HepG2 (cell line): ENCODE results near the gene NTN4. TPM values are rescaled to one million over a fixed set of nuclear protein-coding genes. Genes with fewer than 3 reads are reported as not detected.

Experiments
- ATAC-seq: fragments of 200-7000 bp; cut with Tn5 transposase; 3 replicates; pipeline ENCODE4 v1.9.1; 2020; ENCODE audit warnings: mild to moderate bottlenecking, moderate library complexity
- BruUV-seq: library from RNA; stranded (reverse); fragments of 400-500 nt; replicated peaks from 2 replicates; lab custom pipeline; 2021; lab: Mats Ljungman, UMichigan
- CTCF ChIA-PET: fragments of 300-600 bp; formaldehyde crosslinking; extraction: SDS; loops from one replicate; lab custom pipeline; 2021; ENCODE audit warnings: low total read pairs, inconsistent platforms, low intra/inter-chr PET ratio; lab: Yijun Ruan, JAX
- POLR2A ChIA-PET: fragments of 350-600 bp; sonication (Branson Sonifier 250); formaldehyde crosslinking; loops from one replicate; lab custom pipeline; 2020; ENCODE audit warnings: antibody characterized with exemption, inconsistent platforms; lab: Yijun Ruan, JAX
- DNase-seq: peaks from one replicate; pipeline ENCODE4 v3.0.0-alpha.2; 2015; ENCODE audit warnings: low spot score
- FAIRE-seq: peaks from 3 replicates; lab custom pipeline; 2011; peaks lifted over from hg19 to GRCh38; lab: Jason Lieb, UNC
- H2AFZ ChIP-seq: one replicate; pipeline ENCODE4 v1.6.1; 2011; ENCODE audit warnings: low read length, inconsistent platforms
- H3K27ac ChIP-seq: fragments of 300-600 bp; 3 replicates; pipeline ENCODE4 v1.8.0; 2011; ENCODE audit warnings: mixed run types, mild to moderate bottlenecking, mixed read lengths, low read length, inconsistent platforms; ENCODE audit not compliant: insufficient read depth; ENCODE audit errors: extremely low read length
- H3K27me3 ChIP-seq, 2 experiments: fragments of 200-600 bp in 1 of 2; 2 replicates in 1 of 2; 3 replicates in 1 of 2; pipeline versions ENCODE4 v1.6.0 to v1.8.0; 2011; ENCODE audit warnings: low read length in 2 of 2, mild to moderate bottlenecking in 2 of 2, moderate library complexity in 2 of 2, inconsistent platforms in 1 of 2; ENCODE audit not compliant: insufficient read depth in 2 of 2, control insufficient read depth in 1 of 2
- H3K36me3 ChIP-seq, 2 experiments: fragments of 200-600 bp in 1 of 2; replicated peaks in 1 of 2; 2 replicates in 1 of 2; 3 replicates in 1 of 2; pipeline versions ENCODE4 v1.5.1 to v1.8.0; 2011; ENCODE audit warnings: low read length in 2 of 2, inconsistent platforms in 1 of 2; ENCODE audit not compliant: insufficient read depth in 2 of 2, control insufficient read depth in 1 of 2
- H3K4me1 ChIP-seq: 2 replicates; pipeline ENCODE4 v1.5.1; 2012; ENCODE audit warnings: low read length, inconsistent platforms; ENCODE audit not compliant: insufficient read depth
- H3K4me2 ChIP-seq: 2 replicates; pipeline ENCODE4 v1.6.0; 2011; ENCODE audit warnings: low read depth, low read length, inconsistent platforms
- H3K4me3 ChIP-seq, 3 experiments: fragments of 200-600 bp in 1 of 3; sonication (generic), shearing (Covaris generic) in 1 of 3; replicated peaks in 1 of 3; 2 replicates each; pipeline ENCODE4 v1.5.1; 2011 to 2016; ENCODE audit warnings: low read length in 3 of 3, inconsistent platforms in 2 of 3, low read depth in 2 of 3, mild to moderate bottlenecking in 2 of 3, control low read depth in 1 of 3, mixed read lengths in 1 of 3; ENCODE audit not compliant: insufficient read depth in 1 of 3
- H3K79me2 ChIP-seq: one replicate; pipeline ENCODE4 v1.6.1; 2011; ENCODE audit warnings: low read length, inconsistent platforms; ENCODE audit not compliant: insufficient read depth
- H3K9ac ChIP-seq: 2 replicates; pipeline ENCODE4 v1.6.0; 2011; ENCODE audit warnings: mild to moderate bottlenecking, low read depth, low read length, inconsistent platforms; ENCODE audit not compliant: insufficient read depth
- H3K9me3 ChIP-seq: 2 replicates; pipeline ENCODE4 v1.5.1; 2012; ENCODE audit warnings: mild to moderate bottlenecking, low read length
- H4K20me1 ChIP-seq: 2 replicates; pipeline ENCODE4 v1.6.0; 2011; ENCODE audit warnings: inconsistent platforms, mild to moderate bottlenecking, low read length, moderate library complexity; ENCODE audit not compliant: insufficient read depth
- ESRRA ChIP-seq: sonication (generic); formaldehyde crosslinking; IDR thresholded peaks from 2 replicates; pipeline ENCODE4 v1.5.1; 2020; ENCODE audit warnings: mild to moderate bottlenecking, low read depth, missing genetic modification reagents
- FIP1L1 ChIP-seq: fragments of 200-400 bp; formaldehyde crosslinking; IDR thresholded peaks from 2 replicates; pipeline ENCODE4 v1.6.1; 2018; ENCODE audit warnings: low read depth, mild to moderate bottlenecking, low read length, moderate library complexity, borderline replicate concordance; ENCODE audit not compliant: insufficient read depth
- MEIS1 ChIP-seq: sonication (generic); formaldehyde crosslinking; IDR thresholded peaks from 2 replicates; pipeline ENCODE4 v1.9.0; 2021; ENCODE audit warnings: mild to moderate bottlenecking, missing genetic modification reagents, moderate library complexity, borderline replicate concordance
- MNT ChIP-seq: fragments of 450-650 bp; IDR thresholded peaks from 2 replicates; pipeline ENCODE4 v1.6.1; 2016
- NCOA2 ChIP-seq: sonication (generic); formaldehyde crosslinking; IDR thresholded peaks from 2 replicates; pipeline ENCODE4 v1.8.0; 2022; ENCODE audit warnings: inconsistent platforms
- RFXANK ChIP-seq: IDR thresholded peaks from 2 replicates; pipeline ENCODE4 v1.6.1; 2016
- SKI ChIP-seq: fragments of 450-650 bp; IDR thresholded peaks from one replicate; pipeline ENCODE4 v1.6.1; 2018; ENCODE audit warnings: mild to moderate bottlenecking; ENCODE audit not compliant: partially characterized antibody
- ZNF260 ChIP-seq: sonication (generic); formaldehyde crosslinking; IDR thresholded peaks from 2 replicates; pipeline ENCODE4 v1.4.0; 2020; ENCODE audit warnings: missing genetic modification reagents, low read depth, mild to moderate bottlenecking, borderline replicate concordance
- ZNF317 ChIP-seq: sonication (generic); formaldehyde crosslinking; IDR thresholded peaks from 2 replicates; pipeline ENCODE4 v1.5.0; 2020; ENCODE audit warnings: mild to moderate bottlenecking, missing genetic modification reagents
- ZNF382 ChIP-seq: sonication (generic); formaldehyde crosslinking; IDR thresholded peaks from 2 replicates; pipeline ENCODE4 v1.5.0; 2020; ENCODE audit warnings: missing genetic modification reagents, mild to moderate bottlenecking, borderline replicate concordance
- ZNF496 ChIP-seq: sonication (generic); formaldehyde crosslinking; IDR thresholded peaks from 2 replicates; pipeline ENCODE4 v1.8.1; 2023; ENCODE audit warnings: mild to moderate bottlenecking, moderate library complexity, missing genetic modification reagents; ENCODE audit not compliant: insufficient replicate concordance
- ZNF546 ChIP-seq: sonication (generic); formaldehyde crosslinking; conservative IDR thresholded peaks from 2 replicates; pipeline ENCODE4 v1.8.1; 2023; ENCODE audit warnings: mild to moderate bottlenecking, missing genetic modification reagents
- WGBS: methylation state at CpG from one replicate; pipeline ENCODE4 v1.1.6; 2017; ENCODE audit warnings: low lambda C conversion rate; 5-methylcytosine and 5-hydroxymethylcytosine counted together
- in situ Hi-C: cut with HindIII; loops from 2 replicates; pipeline ENCODE4 v1.10.0; 2017; ENCODE audit warnings: low pct_unique_long_range_greater_than_20kb; ENCODE audit not compliant: extremely low pct_ligation_motif_present
- intact Hi-C: fragments of 100-400 bp; cut with micrococcal nuclease; formaldehyde crosslinking; loops from one replicate; pipeline ENCODE4 v1.10.0; 2022; ENCODE audit not compliant: unreplicated experiment
- polyA plus RNA-seq, 8 experiments: library from polyadenylated mRNA; depleted of rRNA in 3 of 8; stranded (reverse) in 7 of 8; unstranded in 1 of 8; fragments of >200 nt; fragmentation: Illumina TruSeq in 4 of 8; extraction: Trizol in 4 of 8; gene quantifications; 2 replicates each; pipeline versions ENCODE4 v1.2.1 to v1.2.3, GENCODE V29; 2011 to 2016; ENCODE audit warnings: low read depth in 4 of 8, missing spikeins in 1 of 8, mixed read lengths in 1 of 8; ENCODE audit not compliant: insufficient read depth in 1 of 8
- total RNA-seq, 5 experiments: library from RNA; depleted of rRNA; stranded (reverse); fragments of >200 nt; fragmentation: Illumina TruSeq; extraction: Trizol; gene quantifications; 2 replicates each; pipeline ENCODE4 v1.2.3, GENCODE V29; 2016; ENCODE audit warnings: low read depth in 1 of 5
- TF ChIP-seq, protein P1 (sequence below): IDR thresholded peaks from 2 replicates; pipeline ENCODE4 v1.6.1; 2012; ENCODE audit warnings: low read depth, low read length, improper control_type of control experiment

The NTN4 gene
- total and polyA plus RNA-seq, 2 of the 13 experiments (the other 11 are each of a cell fraction or from before 2014, with no cell fraction given) = 7.8 to 11.5 TPM

DNA sequence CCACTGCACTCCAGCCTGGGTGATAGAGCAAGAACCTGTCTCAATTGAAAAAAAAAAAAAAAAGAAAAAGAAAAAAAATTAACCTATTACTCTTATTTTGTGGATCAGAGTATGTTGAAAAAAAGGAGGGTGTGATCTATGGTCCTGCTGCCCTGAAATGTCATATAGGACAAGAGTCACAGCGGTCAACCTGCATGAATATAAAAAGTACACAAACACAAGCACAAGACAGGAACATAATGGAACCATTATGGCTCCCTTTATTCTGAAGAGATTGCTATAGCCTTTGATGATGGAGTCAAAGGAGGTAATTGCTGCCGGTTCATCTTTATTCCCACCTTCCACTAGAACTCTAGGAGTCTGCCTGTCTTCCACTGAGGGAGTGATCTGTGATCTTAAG lies 96.9 kb downstream of the NTN4 start:
- Histone ChIP-seq H4K20me1 (no peaks in the 10 kb centered on the region), H2AFZ (no peak overlapping the region), H3K4me2 (no peak overlapping the region), H3K4me3 (no peak overlapping the region), H3K9me3 (no peaks in the 10 kb centered on the region), H3K79me2 (no peaks in the 10 kb centered on the region), H3K4me1 (peaks cover 20% of the 10 kb centered on the region), H3K36me3 (no peaks in the 10 kb centered on the region), H3K27me3 (no peaks in the 10 kb centered on the region), H3K9ac (no peak overlapping the region), H3K27ac (no peak overlapping the region)
- DNase-seq (no peak), FAIRE-seq (no peak), ATAC-seq (no peak)
- ChIA-PET CTCF (no interaction called here), POLR2A (no interaction called here)
- TF ChIP-seq MNT (no peak), ZNF317 (CRISPR knock-in tag) (no peak), NCOA2 (CRISPR knock-in tag) (no peak), ZNF496 (CRISPR knock-in tag) (no peak), RFXANK (no peak), SKI (no peak), ESRRA (no peak), ZNF546 (CRISPR knock-in tag) (no peak), ZNF382 (CRISPR knock-in tag) (no peak), MEIS1 (CRISPR knock-in tag) (no peak), ZNF260 (CRISPR knock-in tag) (no peak), FIP1L1 (no peak)
- TF ChIP-seq, protein P1, sequence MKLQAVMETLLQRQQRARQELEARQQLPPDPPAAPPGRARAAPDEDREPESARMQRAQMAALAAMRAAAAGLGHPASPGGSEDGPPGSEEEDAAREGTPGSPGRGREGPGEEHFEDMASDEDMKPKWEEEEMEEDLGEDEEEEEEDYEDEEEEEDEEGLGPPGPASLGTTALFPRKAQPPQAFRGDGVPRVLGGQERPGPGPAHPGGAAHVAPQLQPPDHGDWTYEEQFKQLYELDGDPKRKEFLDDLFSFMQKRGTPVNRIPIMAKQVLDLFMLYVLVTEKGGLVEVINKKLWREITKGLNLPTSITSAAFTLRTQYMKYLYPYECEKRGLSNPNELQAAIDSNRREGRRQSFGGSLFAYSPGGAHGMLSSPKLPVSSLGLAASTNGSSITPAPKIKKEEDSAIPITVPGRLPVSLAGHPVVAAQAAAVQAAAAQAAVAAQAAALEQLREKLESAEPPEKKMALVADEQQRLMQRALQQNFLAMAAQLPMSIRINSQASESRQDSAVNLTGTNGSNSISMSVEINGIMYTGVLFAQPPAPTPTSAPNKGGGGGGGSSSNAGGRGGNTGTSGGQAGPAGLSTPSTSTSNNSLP = no peak
- WGBS = 90% methylated on average over 2 of the region's 2 CpGs
- intact Hi-C loops = no loop called here
- no TSS peak for BruUV-seq
- in situ Hi-C loops = no loop called here
